GM12878 (cell line): ENCODE results near the gene PCDHAC2. TPM values are rescaled to one million over a fixed set of nuclear protein-coding genes. Genes with fewer than 3 reads are reported as not detected.

Experiments used
- ATAC-seq: fragments of 200-7000 bp; cut with Tn5 transposase; 3 replicates; pipeline ENCODE4 v1.9.1; 2020; ENCODE audit warnings: mild to moderate bottlenecking, moderate library complexity
- BruUV-seq: library from RNA; stranded (reverse); fragments of 400-500 nt; replicated peaks from 2 replicates; lab custom pipeline; 2021; lab: Mats Ljungman, UMichigan
- CTCF ChIA-PET: fragments of 300-600 bp; sonication (Branson Sonifier 250); formaldehyde crosslinking; extraction: SDS; loops from one replicate; lab custom pipeline; 2021; ENCODE audit warnings: inconsistent platforms; lab: Yijun Ruan, JAX
- POLR2A ChIA-PET: fragments of 350-600 bp; formaldehyde crosslinking; extraction: SDS; loops from one replicate; lab custom pipeline; 2021; ENCODE audit warnings: inconsistent platforms; lab: Charles Lee
- RAD21 ChIA-PET: fragments of 300-600 bp; sonication (Branson Sonifier 250); formaldehyde crosslinking; loops from one replicate; lab custom pipeline; 2023; ENCODE audit warnings: antibody characterized with exemption; ENCODE audit not compliant: unreplicated experiment; lab: Charles Lee
- SMC1A ChIA-PET: fragments of 300-600 bp; sonication (Branson Sonifier 250); formaldehyde crosslinking; loops from one replicate; lab custom pipeline; 2023; ENCODE audit not compliant: unreplicated experiment, uncharacterized antibody; lab: Charles Lee
- DNase-seq: peaks from one replicate; pipeline ENCODE4 v3.0.0-alpha.2; 2011; ENCODE audit warnings: low read depth, low spot score
- FAIRE-seq: peaks from 3 replicates; lab custom pipeline; 2011; peaks lifted over from hg19 to GRCh38; lab: Jason Lieb, UNC
- H2AFZ ChIP-seq: 2 replicates; pipeline ENCODE4 v1.6.0; 2011; ENCODE audit warnings: low read depth, low read length, control low read depth; ENCODE audit not compliant: control insufficient read depth
- H3K27ac ChIP-seq: 2 replicates; pipeline ENCODE4 v1.5.1; 2011; ENCODE audit warnings: control low read depth; ENCODE audit not compliant: control insufficient read depth, insufficient read depth
- H3K27me3 ChIP-seq, 2 experiments: replicated peaks in 1 of 2; 2 replicates each; pipeline versions ENCODE4 v1.6.0 to v1.6.1; 2011; ENCODE audit warnings: low read length in 1 of 2; ENCODE audit not compliant: control insufficient read depth in 2 of 2, insufficient read depth in 2 of 2
- H3K36me3 ChIP-seq, 2 experiments: 2 replicates each; pipeline ENCODE4 v1.5.1; 2011; ENCODE audit warnings: low read length in 1 of 2; ENCODE audit not compliant: control insufficient read depth in 2 of 2, insufficient read depth in 2 of 2
- H3K4me1 ChIP-seq: 2 replicates; pipeline ENCODE4 v1.6.1; 2011; ENCODE audit warnings: mild to moderate bottlenecking, low read length, moderate library complexity, mixed read lengths; ENCODE audit not compliant: control insufficient read depth, insufficient read depth
- H3K4me2 ChIP-seq: 2 replicates; pipeline ENCODE4 v1.6.0; 2011; ENCODE audit warnings: control low read depth; ENCODE audit not compliant: control insufficient read depth, insufficient read depth
- H3K4me3 ChIP-seq: fragments of 200-600 bp; sonication (generic); 2 replicates; pipeline ENCODE4 v1.5.1; 2016
- H3K79me2 ChIP-seq: 2 replicates; pipeline ENCODE4 v1.6.0; 2011; ENCODE audit warnings: low read length; ENCODE audit not compliant: control insufficient read depth, insufficient read depth
- H3K9ac ChIP-seq: 2 replicates; pipeline ENCODE4 v1.8.0; 2011; ENCODE audit warnings: low read length, control low read depth, mixed read lengths; ENCODE audit not compliant: control insufficient read depth, insufficient read depth
- H3K9me3 ChIP-seq: replicated peaks from 3 replicates; pipeline ENCODE4 v1.5.1; 2011; ENCODE audit warnings: mild to moderate bottlenecking, low read length; ENCODE audit not compliant: control insufficient read depth, insufficient read depth
- H4K20me1 ChIP-seq: 2 replicates; pipeline ENCODE4 v1.6.0; 2011; ENCODE audit not compliant: control insufficient read depth, insufficient read depth
- ATF7 ChIP-seq: fragments of 450-650 bp; IDR thresholded peaks from 2 replicates; pipeline ENCODE4 v1.6.1; 2016; ENCODE audit warnings: low read depth, mild to moderate bottlenecking
- BCL3 ChIP-seq: IDR thresholded peaks from 2 replicates; pipeline ENCODE4 v1.6.1; 2011; ENCODE audit warnings: borderline replicate concordance, low read depth, mild to moderate bottlenecking, moderate library complexity, low read length; ENCODE audit not compliant: insufficient read depth, poor library complexity, severe bottlenecking
- E4F1 ChIP-seq: fragments of 450-650 bp; IDR thresholded peaks from 2 replicates; pipeline ENCODE4 v1.6.1; 2018; ENCODE audit warnings: borderline replicate concordance, mild to moderate bottlenecking; ENCODE audit not compliant: partially characterized antibody
- ELK1 ChIP-seq: IDR thresholded peaks from 2 replicates; pipeline ENCODE4 v1.6.1; 2012; ENCODE audit warnings: low read depth, low read length, improper control_type of control experiment
- HDGF ChIP-seq: fragments of 450-650 bp; IDR thresholded peaks from 2 replicates; pipeline ENCODE4 v1.6.1; 2016; ENCODE audit warnings: antibody characterized with exemption
- MYB ChIP-seq: fragments of 150-350 bp; IDR thresholded peaks from 2 replicates; pipeline ENCODE4 v1.6.1; 2014; ENCODE audit warnings: mild to moderate bottlenecking, low read depth, low read length, borderline replicate concordance
- RELB ChIP-seq: fragments of 450-650 bp; IDR thresholded peaks from 2 replicates; pipeline ENCODE4 v1.6.1; 2017; ENCODE audit warnings: low read depth, mild to moderate bottlenecking, moderate library complexity
- STAT3 ChIP-seq: IDR thresholded peaks from 2 replicates; pipeline ENCODE4 v1.6.1; 2011; ENCODE audit warnings: low read depth, low read length, improper control_type of control experiment
- ZSCAN29 ChIP-seq: fragments of 450-650 bp; IDR thresholded peaks from 2 replicates; pipeline ENCODE4 v1.6.1; 2017; ENCODE audit warnings: mild to moderate bottlenecking, moderate library complexity
- WGBS: methylation state at CpG from one replicate; pipeline ENCODE4 v1.1.6; 2016; ENCODE audit warnings: low lambda C conversion rate; ENCODE audit not compliant: insufficient replicate concordance, insufficient coverage; ENCODE audit errors: missing lambda C conversion rate; 5-methylcytosine and 5-hydroxymethylcytosine counted together
- in situ Hi-C: fragments of 300-500 bp; cut with MboI; formaldehyde crosslinking; loops from 9 replicates; pipeline ENCODE4 v1.14.3; 2018; ENCODE audit warnings: mixed read lengths
- intact Hi-C: fragments of 100-400 bp; cut with micrococcal nuclease; formaldehyde crosslinking; loops from one replicate; pipeline ENCODE4 v1.14.2; 2022; ENCODE audit not compliant: unreplicated experiment
- polyA plus RNA-seq, 11 experiments: library from polyadenylated mRNA; depleted of rRNA in 4 of 11; unstranded in 6 of 11; stranded (reverse) in 5 of 11; fragments of >200 nt; fragmentation: Nextera tagmentation in 4 of 11; fragmentation: Illumina TruSeq in 1 of 11; extraction: Ambion mirVana in 4 of 11; extraction: Trizol in 1 of 11; gene quantifications; 1 replicate in 1 of 11; 2 replicates in 10 of 11; pipeline versions ENCODE4 v1.2.1 to v1.2.3, GENCODE V29; 2011 to 2016; ENCODE audit warnings: inconsistent platforms in 2 of 11, missing spikeins in 2 of 11, low read depth in 1 of 11
- total RNA-seq, 4 experiments: library from RNA; depleted of rRNA in 3 of 4; stranded (reverse); fragments of >200 nt in 3 of 4; fragmentation: Illumina TruSeq in 1 of 4; extraction: Trizol in 1 of 4; gene quantifications; 2 replicates each; pipeline versions ENCODE4 v1.2.1 to v1.2.3, GENCODE V29; 2013 to 2021

PCDHAC2 gene
- total and polyA plus RNA-seq, 10 of the 15 experiments (the other 5 are each of a cell fraction or from before 2014, with no cell fraction given), result 0.06 TPM; not detected in 9

GRCh38 chr5:140989254-140990020, 23.2 kb downstream of the PCDHAC2 start:
- SMC1A ChIA-PET, result interaction anchor here (0.6 kb wide), 1 partner anchor 22 kb away, joined by 3 read pairs; no protein-coding TSS in a partner anchor
- no peaks in the 10 kb centered on the region for H3K79me2 ChIP-seq
- in situ Hi-C loops, result no loop called here
- no peak for ATAC-seq
- no peak overlapping the region for H3K27ac ChIP-seq
- 24% methylated on average over 7 of the region's 7 CpGs for WGBS
- no peak for DNase-seq
- RAD21 ChIA-PET, result no interaction called here
- H3K27me3 ChIP-seq, result no peaks in the 10 kb centered on the region
- no TSS peak for BruUV-seq
- intact Hi-C loops, result no loop called here
- POLR2A ChIA-PET, result no interaction called here
- no peaks in the 10 kb centered on the region for H4K20me1 ChIP-seq
- no peak for TF ChIP-seq BCL3
- TF ChIP-seq, all 136 proteins: peak for 0
- H3K4me2 ChIP-seq, result no peak overlapping the region
- H3K9ac ChIP-seq, result no peak overlapping the region
- no peak for FAIRE-seq
- H3K9me3 ChIP-seq, result no peaks in the 10 kb centered on the region
- H3K4me1 ChIP-seq, result no peaks in the 10 kb centered on the region
- no peaks in the 10 kb centered on the region for H3K36me3 ChIP-seq
- no peak overlapping the region for H3K4me3 ChIP-seq
- CTCF ChIA-PET, result no interaction called here
- no peak overlapping the region for H2AFZ ChIP-seq

GRCh38 chr5:140992828-140993227, 26.6 kb downstream of the PCDHAC2 start:
- ChIA-PET CTCF (no interaction called here), POLR2A (no interaction called here), RAD21 (no interaction called here), SMC1A (no interaction called here)
- no peaks in the 10 kb centered on the region for H4K20me1 ChIP-seq
- DNase-seq (no peak), ATAC-seq (no peak), FAIRE-seq (no peak)
- in situ Hi-C loops, result no loop called here
- no peaks in the 10 kb centered on the region for H3K79me2 ChIP-seq
- no peaks in the 10 kb centered on the region for H3K9me3 ChIP-seq
- H3K27me3 ChIP-seq, result no peaks in the 10 kb centered on the region
- intact Hi-C loops, result no loop called here
- no peaks in the 10 kb centered on the region for H3K36me3 ChIP-seq
- no peak overlapping the region for H3K27ac ChIP-seq
- H3K4me3 ChIP-seq, result no peak overlapping the region
- no peak overlapping the region for H3K9ac ChIP-seq
- no TSS peak for BruUV-seq
- no peak overlapping the region for H2AFZ ChIP-seq
- H3K4me2 ChIP-seq, result no peak overlapping the region
- WGBS, result 40% methylated on average over 2 of the region's 2 CpGs
- no peaks in the 10 kb centered on the region for H3K4me1 ChIP-seq
- TF ChIP-seq ATF7 (no peak), E4F1 (no peak), HDGF (no peak), RELB (no peak), ELK1 (no peak), MYB (no peak), STAT3 (no peak), ZSCAN29 (no peak)
